Renal cortical epithelial cell (primary cell): ENCODE data around the gene TEX51. TPM values are rescaled to one million over a fixed set of nuclear protein-coding genes. Genes with fewer than 3 reads are reported as not detected.

ENCODE experiments used
- DNase-seq: peaks from one replicate; pipeline ENCODE4 v3.0.0-alpha.2; 2011; ENCODE audit warnings: low read depth
- total RNA-seq: library from RNA; depleted of rRNA; stranded (reverse); fragments of >200 nt; gene quantifications from 2 replicates; pipeline ENCODE4 v1.2.3, GENCODE V29; 2014

TEX51 gene
- total RNA-seq, 1 donor from 2014 or later, result not detected

GRCh38 chr2:126913881-126914615 lies 15.4 kb downstream of the TEX51 start:
- no peak for DNase-seq

GRCh38 chr2:126914811-126915500 lies 16.3 kb downstream of the TEX51 start:
- no peak for DNase-seq

GRCh38 chr2:126915903-126916302 lies 17.2 kb downstream of the TEX51 start:
- no peak for DNase-seq

DNA sequence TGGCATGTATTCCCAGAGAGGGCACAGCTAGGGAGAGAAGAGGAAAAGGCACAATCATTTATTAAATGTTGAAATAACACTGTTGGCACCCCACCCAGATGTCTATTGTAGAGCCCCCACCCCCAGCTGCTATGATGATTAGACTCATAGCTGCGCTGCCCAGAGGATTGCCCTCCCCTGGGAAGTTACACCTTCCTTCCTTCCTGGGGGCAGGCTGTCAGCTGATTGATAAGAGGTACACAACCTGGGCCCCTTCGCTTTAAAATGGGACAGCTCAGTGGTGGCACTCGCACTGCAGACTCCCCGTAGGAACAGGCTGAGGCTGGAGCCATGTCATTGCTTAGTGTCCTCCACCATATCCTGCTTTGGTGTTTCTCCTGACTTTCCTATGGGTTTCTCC lies 18.1 kb downstream of the TEX51 start:
- no peak for DNase-seq

DNA sequence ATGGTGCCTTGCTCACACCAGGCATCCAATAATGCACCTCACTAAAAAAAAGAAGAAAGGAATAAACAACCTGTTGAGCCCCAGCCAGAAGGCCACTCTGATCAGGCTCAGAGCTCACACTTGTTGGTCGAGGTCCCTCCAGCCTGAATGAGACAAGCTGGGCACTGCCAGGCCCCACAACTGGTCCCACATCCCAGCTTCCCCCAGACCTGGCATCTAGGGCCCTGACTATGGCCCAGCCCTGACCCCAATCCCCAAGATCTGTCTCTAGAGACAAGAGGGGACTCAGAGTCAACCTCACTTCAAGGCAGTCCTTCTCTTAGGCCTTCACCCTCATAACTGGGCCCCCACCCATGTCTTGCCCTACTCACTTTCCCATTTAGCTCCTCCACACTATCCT lies 22.4 kb downstream of the TEX51 start:
- no peak for DNase-seq

GRCh38 chr2:126930970-126931590 lies 32.4 kb downstream of the TEX51 start:
- DNase-seq, result no peak

- peak; percentile 18 for DNase-seq
Observed at GRCh38 chr2:126932529-126932928, 33.8 kb downstream of the TEX51 start.

GRCh38 chr2:126932966-126933710 lies 34.4 kb downstream of the TEX51 start:
- DNase-seq, result peak; percentile 24

- no peak for DNase-seq
Observed at GRCh38 chr2:126933711-126934091, 35.0 kb downstream of the TEX51 start.

DNA sequence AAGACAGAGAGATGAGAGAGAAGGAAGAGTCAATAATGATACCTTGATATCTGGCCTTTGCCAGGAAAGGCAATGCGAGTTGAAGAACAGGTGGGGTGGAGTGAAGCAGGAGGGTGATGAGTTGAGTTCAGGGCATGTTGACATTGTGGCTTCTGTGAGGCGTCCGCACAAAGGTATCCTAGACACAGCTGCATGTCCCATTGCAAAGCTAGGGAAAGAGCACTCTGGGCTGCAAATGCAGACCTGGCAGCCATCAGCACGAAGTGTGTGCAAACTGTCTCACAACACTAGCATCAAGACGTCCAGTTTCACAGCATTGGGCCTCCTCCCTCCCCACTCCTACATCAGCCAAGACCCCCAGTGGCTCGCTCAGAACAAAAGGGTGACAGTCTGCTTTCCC lies 36.1 kb downstream of the TEX51 start:
- DNase-seq, result no peak

- no peak for DNase-seq
Observed at GRCh38 chr2:126935774-126936173, 37.1 kb downstream of the TEX51 start.

DNA sequence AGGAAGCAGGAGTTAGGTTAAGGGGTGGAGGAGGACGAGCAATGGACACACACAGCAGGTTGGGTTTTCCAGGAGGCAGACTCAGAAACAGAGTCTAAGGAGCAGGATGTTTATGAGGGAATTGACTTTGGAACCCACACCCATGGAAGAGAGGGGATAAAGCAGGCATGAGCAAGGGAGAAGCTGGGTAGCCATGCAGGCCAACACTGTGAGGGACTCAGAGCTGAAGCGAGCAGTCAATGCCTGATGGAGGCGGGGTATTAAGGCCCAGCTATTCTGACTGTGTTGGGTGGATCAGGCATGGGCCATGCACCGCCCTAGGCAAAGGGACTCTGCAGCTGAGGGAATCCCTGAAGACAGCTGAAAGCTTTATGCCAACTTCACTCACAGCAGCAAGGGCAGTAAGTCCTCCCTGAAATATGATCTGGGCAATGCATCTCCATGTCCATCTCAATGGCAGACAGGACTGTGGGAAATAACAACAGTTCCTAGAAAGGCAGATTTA lies 37.6 kb downstream of the TEX51 start:
- no peak for DNase-seq

DNA sequence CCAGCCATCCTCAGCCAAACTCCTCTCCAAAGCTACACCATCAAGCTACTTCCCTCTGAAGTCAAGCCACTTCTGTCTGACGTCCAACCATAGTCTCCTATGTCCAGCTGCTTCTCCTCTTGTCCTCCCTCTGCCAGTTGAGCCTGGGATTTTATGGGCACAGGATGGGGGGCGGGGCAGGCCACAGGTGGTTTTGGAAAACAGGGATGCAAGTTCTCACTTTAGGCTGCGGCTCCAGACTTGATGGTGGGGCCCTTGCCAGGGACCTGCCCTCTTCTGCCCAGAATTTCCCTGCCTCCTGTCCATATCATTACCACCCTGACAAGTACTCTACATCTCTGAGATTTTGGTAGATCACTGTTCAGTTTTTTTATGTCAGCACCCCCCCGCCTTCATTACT lies 41.6 kb downstream of the TEX51 start:
- DNase-seq, result no peak

DNA sequence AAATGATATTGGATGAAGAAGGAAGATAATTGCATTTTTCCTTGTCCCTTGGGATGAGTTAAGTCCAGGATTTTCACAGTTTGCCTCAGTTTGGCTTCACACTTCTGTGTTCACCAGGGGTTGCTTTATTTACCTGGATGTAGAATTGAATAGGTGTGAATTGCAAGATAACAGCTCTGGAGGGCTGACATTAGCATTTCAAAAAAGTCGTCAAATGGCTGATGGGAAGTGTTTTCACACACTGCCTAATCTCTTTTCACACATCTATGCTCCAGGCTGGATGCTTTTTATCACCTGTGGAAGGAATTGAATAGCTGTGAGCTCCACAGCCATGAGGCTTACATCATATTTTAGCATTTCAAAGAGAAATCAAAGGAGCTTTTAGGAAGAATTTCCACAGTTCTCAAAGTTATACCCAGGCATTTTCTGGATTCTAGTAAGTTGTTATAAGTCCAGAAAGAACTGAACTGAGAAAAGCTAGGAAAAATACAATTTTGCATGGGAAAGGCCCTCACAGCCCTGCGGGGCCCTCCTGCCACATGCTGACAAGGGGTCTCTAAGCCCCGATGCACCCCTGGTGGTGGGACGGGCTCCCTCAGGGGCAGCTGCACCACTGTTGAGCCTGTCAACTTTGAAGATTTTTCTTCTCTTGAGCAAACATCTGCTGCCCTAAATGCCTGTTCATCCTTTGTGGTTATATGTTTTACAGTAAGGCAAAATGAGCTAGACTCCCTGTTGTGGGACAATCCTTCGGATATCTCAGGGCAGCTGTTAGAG lies 43.9 kb downstream of the TEX51 start:
- no peak for DNase-seq

DNA sequence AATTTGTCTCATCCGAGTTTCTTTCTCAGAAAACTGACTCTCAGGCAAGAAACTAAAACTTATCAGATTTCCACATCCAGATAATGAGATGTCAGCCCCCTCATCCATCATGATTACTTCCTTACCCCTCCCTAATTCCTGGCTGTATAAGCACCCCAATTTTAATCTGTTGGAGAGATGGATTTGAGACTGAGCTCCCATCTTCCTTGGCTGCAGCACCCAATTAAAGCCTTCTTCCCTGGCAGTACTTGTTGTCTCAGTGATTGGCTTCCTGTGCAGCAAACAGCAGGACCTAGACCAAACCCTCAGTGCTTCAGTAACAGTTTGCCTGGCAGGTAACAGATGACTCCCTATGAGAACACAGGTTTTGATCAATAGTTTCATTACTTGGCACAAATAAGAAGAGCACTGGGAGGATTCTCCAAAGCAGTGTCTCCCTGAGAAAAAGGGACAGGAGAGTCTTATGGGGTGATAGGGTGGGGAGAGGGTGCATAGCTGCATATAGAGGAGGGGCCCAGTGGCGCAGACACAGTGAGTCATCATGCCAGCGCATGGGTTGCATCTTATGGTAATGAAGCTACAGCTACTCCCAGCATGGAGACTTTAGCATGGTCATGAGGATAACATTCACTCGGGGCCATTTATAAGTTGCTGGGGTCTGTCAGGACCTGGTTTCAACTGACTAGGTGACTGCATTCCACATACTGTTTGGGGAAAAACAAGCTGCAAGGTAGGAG lies 45.1 kb downstream of the TEX51 start:
- DNase-seq, result no peak

GRCh38 chr2:126945118-126945517 lies 46.4 kb downstream of the TEX51 start:
- DNase-seq, result peak; percentile 70

GRCh38 chr2:126946318-126947102 lies 47.8 kb downstream of the TEX51 start:
- DNase-seq, result peak; percentile 73

DNA sequence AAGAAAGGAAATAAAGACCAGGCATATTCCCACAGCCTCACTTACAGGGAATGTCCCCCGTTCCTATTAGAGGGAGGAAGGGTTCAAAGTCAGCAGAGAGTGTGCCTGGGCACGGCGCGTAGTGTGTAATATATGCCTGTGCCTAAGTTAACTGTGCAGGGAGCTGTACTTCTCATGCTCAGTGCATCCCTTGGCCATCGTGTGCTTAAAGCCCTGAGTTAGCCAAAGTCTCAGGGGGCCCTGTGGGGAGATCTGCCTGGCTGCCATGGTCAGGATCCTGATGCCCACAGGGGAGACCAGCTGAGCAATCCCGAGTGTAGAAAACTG lies 48.4 kb downstream of the TEX51 start:
- no peak for DNase-seq

GRCh38 chr2:126949775-126950174 lies 51.1 kb downstream of the TEX51 start:
- DNase-seq, result no peak

GRCh38 chr2:126950504-126950903 lies 51.8 kb downstream of the TEX51 start:
- peak; percentile 47 for DNase-seq
